ENCODE data around the gene ZDHHC14.

ZDHHC14 gene

DNA sequence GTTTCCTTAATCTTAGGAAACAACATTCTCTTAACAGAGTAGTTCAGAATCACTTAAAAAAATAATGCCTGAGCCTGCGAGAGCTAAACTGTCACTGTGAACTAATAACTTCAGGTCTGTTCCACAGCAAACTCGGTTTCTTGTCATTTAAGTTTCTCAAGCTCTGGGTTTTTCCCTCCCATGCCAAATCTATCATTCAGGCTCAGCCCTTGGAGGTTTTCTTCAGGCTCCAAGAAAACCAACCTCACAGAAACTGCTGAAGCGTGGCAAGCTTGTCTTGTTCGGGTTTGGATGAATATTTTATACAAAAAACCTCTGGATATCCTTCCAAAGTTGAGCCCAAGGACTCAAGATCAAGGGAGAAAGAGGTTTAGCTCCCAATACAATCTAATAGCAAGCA is 342.4 kb downstream of the ZDHHC14 start:
- Mint-ChIP-seq H3K27ac (no peak overlapping the region), H3K27me3 (ENCODE audit: low read depth) (peaks cover 5% of the 10 kb centered on the region), H3K4me1 (ENCODE audit: low read depth) (no peaks in the 10 kb centered on the region), H3K4me3 (no peak overlapping the region), H3K36me3 (ENCODE audit: low read depth) (no peaks in the 10 kb centered on the region), H3K9me3 (peaks cover 23% of the 10 kb centered on the region)
- no peak for DNase-seq (ENCODE audit: low spot score)

DNA sequence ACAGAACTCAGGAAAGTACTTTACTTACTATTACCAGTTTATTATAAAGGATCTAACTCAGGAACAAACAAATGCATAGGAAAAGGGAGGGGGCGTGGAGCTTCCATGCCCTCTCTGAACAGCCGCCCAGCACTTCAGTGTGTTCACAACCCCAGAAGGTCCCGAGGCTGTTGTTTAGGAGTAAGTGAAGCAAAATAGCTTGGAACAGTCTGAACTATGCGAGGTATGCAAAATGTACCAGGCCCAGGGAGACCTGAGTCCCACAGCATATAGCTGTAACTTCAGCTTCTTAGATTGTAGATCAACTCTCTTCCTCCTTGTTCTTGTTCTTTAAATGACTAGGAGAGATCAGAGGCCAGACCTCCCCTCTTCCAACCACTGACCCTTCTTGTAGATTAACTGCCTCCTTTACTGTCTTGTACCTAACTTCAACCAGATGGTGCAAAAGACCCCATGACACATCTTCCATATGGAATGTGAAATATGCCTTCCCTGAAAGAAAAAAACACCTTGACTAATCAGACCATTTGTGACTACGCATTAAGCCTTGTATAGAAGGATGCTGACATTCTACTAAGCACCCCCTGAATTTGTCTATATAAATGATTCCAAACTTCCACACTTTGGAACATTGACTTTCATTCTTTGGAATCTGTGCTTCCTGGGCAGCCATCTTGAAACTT is 343.3 kb downstream of the ZDHHC14 start:
- H3K36me3 Mint-ChIP-seq (ENCODE audit: low read depth): no peaks in the 10 kb centered on the region
- H3K9me3 Mint-ChIP-seq: peaks cover 23% of the 10 kb centered on the region
- no peak overlapping the region for H3K4me3 Mint-ChIP-seq
- no peak overlapping the region for H3K27ac Mint-ChIP-seq
- peaks cover 5% of the 10 kb centered on the region for H3K27me3 Mint-ChIP-seq (ENCODE audit: low read depth)
- no peaks in the 10 kb centered on the region for H3K4me1 Mint-ChIP-seq (ENCODE audit: low read depth)
- no peak for DNase-seq (ENCODE audit: low spot score)

DNA sequence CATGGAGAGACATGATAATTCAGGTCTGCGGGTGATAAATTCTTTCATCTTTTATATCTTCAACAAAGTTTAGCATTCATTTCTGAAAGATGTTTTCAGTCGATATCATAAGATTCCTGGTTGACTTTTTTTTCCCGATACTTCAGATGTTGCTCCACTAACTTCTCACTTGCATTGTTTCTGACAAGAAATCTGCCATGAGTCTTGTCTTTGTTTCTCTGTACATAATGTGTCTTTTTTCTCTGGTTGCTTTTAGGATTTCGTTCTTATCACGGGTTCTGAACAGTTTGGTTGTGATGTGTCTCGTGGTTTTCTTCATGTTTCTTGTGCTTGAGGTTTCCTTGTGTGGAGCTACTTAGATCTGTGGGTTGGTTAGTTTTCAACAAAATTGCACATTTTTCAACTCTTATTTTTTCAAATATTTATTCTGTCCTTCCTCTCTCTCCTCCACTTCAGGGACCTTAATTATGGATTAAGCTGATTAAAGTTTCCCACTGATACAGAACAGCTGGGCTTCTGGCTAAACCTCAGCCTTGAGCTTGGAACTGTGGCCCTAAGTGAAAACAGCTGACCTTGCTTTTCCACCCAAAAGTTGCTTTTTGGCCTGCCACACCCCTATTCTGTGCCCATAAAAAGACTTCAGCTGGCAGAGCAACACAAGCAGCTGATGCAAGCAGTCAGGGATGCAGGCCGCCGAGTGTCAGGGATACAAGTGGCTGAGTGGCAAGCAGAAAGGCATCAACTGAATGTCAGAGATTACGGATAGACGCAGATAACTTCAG is 344.2 kb downstream of the ZDHHC14 start:
- Mint-ChIP-seq H3K36me3 (ENCODE audit: low read depth) (no peaks in the 10 kb centered on the region), H3K27ac (no peak overlapping the region), H3K4me3 (no peak overlapping the region), H3K4me1 (ENCODE audit: low read depth) (no peaks in the 10 kb centered on the region), H3K9me3 (peaks cover 23% of the 10 kb centered on the region), H3K27me3 (ENCODE audit: low read depth) (peaks cover 5% of the 10 kb centered on the region)
- DNase-seq (ENCODE audit: low spot score): no peak

DNA sequence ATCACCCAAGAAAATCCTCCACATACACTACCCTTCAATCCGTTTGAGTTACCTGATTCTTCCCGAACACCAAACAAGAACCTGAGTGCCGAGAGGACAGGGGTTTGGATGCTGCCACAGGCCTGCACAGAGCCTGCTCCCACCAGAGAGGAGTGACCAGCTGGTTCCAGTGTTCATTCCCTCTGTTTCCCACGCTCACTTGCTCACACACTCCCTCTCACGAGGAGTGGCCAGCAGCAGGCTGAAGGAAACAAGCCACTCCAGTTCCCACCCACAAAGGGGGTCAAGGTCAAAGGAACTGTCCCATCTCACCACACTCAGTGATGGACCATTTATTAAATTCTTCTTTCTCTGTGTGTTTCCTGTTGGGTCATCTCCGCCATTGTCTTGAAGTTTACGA is 344.8 kb downstream of the ZDHHC14 start:
- Mint-ChIP-seq H3K36me3 (ENCODE audit: low read depth) (no peaks in the 10 kb centered on the region), H3K27ac (no peak overlapping the region), H3K4me1 (ENCODE audit: low read depth) (no peaks in the 10 kb centered on the region), H3K9me3 (peaks cover 23% of the 10 kb centered on the region), H3K4me3 (no peak overlapping the region), H3K27me3 (ENCODE audit: low read depth) (peaks cover 5% of the 10 kb centered on the region)
- DNase-seq (ENCODE audit: low spot score): no peak

DNA sequence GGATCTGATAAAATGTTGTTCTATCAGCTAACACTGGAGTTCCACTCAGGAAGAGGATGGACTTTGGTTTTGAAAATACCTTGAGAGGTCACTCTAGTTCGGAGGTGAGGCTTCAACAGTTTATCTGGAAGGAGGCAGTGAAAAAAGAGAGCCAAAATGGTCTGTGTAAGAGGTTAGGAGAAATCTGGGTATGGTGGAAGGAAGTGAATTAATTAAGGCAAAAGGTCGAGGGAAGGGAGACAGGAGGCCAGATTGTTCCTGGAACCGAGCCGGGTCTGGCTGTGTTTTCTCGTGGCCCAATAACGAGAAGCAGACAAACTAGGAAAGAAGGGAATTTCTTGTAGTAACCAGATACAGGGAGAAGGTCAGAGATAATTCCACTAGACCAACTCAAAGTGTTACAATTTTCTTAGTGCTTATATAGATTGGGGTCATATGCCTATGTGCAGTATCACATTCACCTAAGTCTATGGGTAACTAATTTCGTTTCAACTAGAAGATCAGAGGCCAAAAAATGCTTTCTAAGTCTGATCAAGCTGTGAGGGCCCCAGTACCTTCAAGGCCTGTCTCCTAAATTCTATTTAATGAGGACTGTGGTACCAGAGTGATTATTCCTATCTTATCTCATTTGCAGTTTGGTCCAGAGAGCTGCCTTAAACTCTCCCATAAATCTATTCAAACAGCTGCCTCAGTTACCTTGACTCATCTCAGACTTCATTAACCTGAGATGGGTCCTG is 346.1 kb downstream of the ZDHHC14 start:
- DNase-seq (ENCODE audit: low spot score): no peak
- no peaks in the 10 kb centered on the region for H3K4me1 Mint-ChIP-seq (ENCODE audit: low read depth)
- H3K9me3 Mint-ChIP-seq: peaks cover 23% of the 10 kb centered on the region
- no peak overlapping the region for H3K4me3 Mint-ChIP-seq
- H3K27me3 Mint-ChIP-seq (ENCODE audit: low read depth): peaks cover 7% of the 10 kb centered on the region
- no peaks in the 10 kb centered on the region for H3K36me3 Mint-ChIP-seq (ENCODE audit: low read depth)
- H3K27ac Mint-ChIP-seq: no peak overlapping the region
